GM19455 (cell line): ENCODE measurements around the gene EFCAB10.
"Not testable (repeated sequence)": the region's sequence is repeated elsewhere in the genome, so short reads cannot be mapped to it uniquely, and the experiment has no call there.

Experiments
- ATAC-seq: cut with Tn5 transposase; IDR thresholded peaks from one replicate; pipeline ENCODE4 v1.9.1; 2021; ENCODE audit not compliant: unreplicated experiment

EFCAB10 gene

GRCh38 chr7:105599080-105599479 lies 17.8 kb upstream of the EFCAB10 start:
- ATAC-seq = not testable (repeated sequence)

DNA sequence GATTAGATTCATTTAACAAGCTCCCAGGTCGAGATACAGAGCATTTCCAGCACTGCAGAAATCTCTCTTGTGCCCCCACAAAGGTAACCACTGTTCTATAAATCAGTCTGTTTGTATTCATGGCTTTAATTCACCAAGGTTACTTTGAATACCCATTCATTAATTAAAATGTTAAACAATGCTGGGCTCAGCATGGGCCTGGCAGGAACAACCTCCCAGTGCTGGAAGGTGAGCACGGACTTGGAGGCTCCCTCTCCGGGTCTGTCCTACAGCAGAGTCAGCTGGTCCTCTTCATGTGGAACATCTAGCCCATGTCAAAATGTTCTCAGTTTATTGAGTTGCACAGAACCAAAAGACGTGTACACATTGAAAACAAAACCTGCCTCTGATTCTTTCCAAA lies 15.6 kb upstream of the EFCAB10 start:
- no peak for ATAC-seq

- no peak for ATAC-seq
Observed at GRCh38 chr7:105594034-105594433, 12.7 kb upstream of the EFCAB10 start.

- no peak for ATAC-seq
Observed at GRCh38 chr7:105591522-105591921, 10.2 kb upstream of the EFCAB10 start.

- ATAC-seq = no peak
Observed at GRCh38 chr7:105590793-105591192, 9.5 kb upstream of the EFCAB10 start.

- peak; percentile 80 for ATAC-seq
Observed at GRCh38 chr7:105589356-105590077, 8.2 kb upstream of the EFCAB10 start.

DNA sequence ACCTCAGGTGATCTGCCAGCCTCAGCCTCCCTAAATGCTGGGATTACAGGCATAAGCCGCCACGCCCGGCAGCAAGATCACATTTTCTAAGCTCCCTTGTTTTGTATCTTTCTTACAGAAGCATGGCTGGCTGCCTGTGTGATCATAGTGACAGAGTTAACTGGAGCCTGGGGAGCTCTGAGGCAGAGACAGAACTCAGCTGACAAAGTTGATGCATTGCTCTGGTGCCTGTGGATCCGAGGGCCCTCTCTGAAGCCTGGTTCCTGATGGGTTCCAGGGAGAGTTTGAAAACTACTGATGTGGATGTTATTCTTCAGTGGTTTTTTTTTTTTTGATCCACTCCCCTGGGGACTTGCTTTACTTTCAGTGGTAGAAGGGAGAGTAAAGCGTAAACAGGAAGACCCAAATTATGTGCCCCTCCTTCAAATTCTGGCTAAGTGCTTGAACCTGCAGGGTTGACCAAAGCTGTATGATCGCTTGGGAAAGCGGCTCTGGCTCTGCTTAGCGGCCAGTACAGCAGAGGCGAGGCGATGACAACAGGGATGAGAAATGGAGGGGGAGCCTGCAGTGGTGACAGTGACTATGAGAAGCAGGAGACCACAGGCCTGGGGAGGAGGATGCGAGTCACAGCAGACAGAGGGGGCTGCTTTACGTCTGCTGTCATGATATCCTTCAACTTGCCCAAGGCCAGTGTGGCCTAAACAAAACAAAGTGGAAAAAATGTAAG lies 6.8 kb upstream of the EFCAB10 start:
- no peak for ATAC-seq

DNA sequence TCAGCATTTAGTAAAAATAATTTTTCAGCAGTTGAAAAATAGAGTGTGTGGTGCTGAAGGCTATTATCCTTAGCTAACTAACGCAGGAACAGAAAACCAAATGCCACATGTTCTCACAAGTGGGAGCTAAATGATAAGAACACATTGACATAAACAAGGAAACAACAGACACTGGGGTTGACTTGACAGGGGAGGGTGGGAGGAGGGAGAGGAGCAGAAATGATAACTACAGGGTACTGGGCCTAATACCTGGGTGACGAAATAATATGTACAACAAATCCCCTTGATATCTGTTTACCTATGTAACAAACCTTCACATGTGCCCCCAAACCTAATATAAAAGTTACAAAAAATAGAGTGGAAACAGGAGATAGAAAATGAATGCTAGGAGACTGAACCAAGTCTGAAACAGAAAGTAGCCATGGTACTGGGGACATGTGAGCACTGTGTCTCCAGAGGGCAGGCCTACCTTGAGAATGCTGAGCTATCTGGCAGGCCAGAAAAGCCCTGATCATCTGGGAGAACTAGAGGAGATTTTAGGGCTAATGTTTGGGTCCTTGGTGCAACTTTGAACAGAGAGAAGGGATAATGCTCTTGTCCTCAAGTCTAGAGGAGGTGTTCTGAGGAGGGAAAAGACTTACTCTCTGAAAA lies 4.7 kb upstream of the EFCAB10 start:
- no peak for ATAC-seq

DNA sequence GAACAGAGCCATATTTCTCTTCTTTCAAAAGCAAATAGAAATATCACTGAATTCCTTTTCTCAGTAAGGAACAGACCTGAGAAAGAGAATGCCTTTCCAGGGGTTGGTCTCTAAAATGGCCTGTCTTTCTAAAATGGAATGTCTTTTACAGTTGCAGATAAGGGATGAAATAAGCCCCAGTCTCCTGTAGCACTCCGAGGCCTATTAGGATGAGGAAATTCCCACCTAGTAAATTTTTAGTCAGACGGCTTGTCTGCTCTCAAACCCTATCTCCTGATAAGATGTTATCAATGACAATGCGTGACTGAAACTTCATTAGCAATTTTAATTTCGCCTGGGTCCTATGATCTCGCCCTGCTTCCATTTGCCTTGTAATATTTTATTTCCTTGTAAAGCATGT lies 2.9 kb upstream of the EFCAB10 start:
- no peak for ATAC-seq

DNA sequence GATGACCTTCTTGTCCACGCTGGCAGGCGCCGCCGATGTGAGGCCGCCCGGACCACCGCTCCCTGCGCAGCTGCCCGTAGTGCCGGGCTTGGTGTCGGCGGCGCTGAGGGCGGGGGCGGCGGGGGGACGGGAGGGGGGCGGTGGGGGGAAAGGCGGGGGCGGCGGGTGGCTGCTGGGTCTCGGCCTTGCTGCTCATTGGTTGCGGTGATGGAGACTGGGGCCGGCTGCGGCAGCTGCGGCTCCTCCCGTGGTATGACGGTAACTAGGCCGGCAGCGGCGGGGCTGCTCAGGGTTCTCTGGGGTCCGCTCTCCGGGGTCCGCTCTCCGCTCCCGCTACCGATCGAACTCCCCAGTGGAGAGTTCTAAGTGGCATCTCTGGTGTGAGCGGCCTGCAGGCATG lies 1.8 kb upstream of the EFCAB10 start:
- no peak for ATAC-seq

GRCh38 chr7:105580022-105580740 lies 1.1 kb downstream of the EFCAB10 start:
- no peak for ATAC-seq

DNA sequence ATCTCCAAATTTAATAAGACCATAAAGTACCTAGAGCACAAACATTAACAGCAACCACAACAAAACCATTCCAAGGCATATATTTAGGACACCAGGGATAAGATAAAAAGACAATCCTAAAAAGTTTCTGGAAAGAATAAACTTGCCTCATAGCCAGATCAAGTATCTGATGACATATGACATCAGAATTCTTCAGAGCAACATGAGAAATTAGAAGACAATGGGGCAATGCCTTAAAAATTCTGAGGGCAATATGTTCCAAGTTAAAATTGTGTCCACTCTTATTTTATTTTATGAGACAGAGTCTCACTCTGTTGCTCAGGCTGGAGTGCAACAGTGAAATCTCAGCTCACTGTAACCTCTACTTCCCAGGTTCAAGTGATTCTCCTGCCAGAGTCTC lies 2.8 kb downstream of the EFCAB10 start:
- no peak for ATAC-seq

DNA sequence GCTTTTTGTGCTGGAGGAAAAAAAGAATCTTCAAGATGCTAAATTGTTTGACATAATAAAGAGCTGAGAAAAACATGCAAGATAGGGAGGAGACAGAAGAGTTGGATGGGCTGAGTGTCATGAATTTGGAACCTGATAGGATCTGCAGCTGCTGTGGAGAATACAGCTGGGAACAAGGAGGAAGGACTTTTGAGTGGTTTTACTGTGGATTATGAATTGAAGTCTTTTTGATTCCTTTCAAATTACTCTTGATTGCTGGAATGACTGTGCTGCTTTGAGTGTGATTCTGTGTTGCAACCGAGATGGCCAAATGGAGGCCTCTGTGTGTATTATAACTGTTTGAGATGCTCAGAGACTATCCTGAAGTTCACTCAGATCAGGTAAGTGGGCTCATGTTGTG lies 4.0 kb downstream of the EFCAB10 start:
- ATAC-seq = no peak

GRCh38 chr7:105571891-105572290 lies 9.4 kb downstream of the EFCAB10 start:
- no peak for ATAC-seq

- ATAC-seq = no peak
Observed at GRCh38 chr7:105567821-105568220, 13.5 kb downstream of the EFCAB10 start.

GRCh38 chr7:105567024-105567423 lies 14.3 kb downstream of the EFCAB10 start:
- no peak for ATAC-seq

GRCh38 chr7:105565190-105565589 lies 16.1 kb downstream of the EFCAB10 start:
- ATAC-seq = no peak

- no peak for ATAC-seq
Observed at GRCh38 chr7:105559926-105560325, 21.4 kb downstream of the EFCAB10 start.

GRCh38 chr7:105538339-105538738 lies 43.0 kb downstream of the EFCAB10 start:
- ATAC-seq = no peak

DNA sequence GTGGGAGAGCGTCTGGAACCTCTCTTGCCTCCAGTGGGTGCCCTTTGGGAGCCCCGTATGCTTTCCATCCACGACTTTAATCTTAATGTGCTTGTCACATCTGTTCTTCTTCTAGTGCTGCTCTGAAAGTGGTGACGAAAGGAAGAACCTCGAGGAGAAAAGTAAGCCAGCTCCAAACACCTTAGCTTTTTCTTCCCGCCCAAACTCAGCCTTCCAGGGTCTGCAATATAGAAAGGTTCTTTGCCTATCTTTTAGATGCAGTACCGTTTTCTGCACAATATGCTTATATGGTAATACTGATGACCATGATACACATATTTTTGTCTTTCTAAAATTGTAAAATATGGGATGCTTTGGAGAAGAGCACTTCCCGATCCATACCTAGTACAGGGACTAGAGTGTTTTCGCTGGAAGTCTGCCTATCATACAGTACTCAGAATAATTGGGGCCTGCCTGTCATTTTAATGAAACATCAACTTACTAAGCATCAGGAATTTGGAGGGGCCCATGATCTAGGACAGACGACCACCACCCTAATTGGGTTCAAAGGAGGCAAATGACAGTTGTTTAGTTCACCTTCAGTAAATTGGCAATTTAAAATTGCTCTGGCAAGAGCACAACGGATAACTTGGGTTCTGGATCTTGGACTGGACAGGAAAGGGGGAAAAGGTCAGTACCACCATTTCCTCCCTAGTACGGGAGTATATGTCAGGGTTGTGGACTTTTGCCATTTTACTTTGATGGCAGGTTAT lies 48.4 kb downstream of the EFCAB10 start:
- no peak for ATAC-seq
